Measurements from ENCODE around the gene ADAMTS2.

ADAMTS2 gene

DNA sequence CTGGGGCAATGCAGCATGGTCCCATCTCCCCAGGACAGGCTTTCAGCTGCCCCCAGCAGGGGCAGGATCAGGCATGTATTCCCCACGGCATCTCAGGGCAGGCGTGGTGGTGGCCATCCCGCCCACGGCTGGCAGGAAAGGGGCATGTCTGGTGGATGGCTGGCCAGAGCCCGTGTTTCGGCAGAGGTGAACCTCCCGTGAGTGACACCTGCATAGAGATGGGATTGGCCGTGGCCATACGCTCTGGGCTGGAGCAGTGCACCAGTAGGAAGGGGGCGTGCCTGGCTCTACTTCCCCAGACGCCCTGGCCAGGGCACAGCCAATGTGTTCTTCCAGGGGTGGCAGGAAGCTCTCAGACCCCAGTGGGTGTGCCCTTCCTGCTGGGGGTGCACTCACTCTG, 146.0 kb downstream of the ADAMTS2 start:
- no peak overlapping the region for H4K8ac ChIP-seq (ENCODE audit: low read depth, low read length)
- no peak overlapping the region for H3K9ac ChIP-seq (ENCODE audit: low read length)
- H3K79me2 ChIP-seq (ENCODE audit: control insufficient read depth, insufficient read depth, low read length), result no peaks in the 10 kb centered on the region
- H3K4me2 ChIP-seq (ENCODE audit: low read length), result no peak overlapping the region
- no peak overlapping the region for H2BK5ac ChIP-seq (ENCODE audit: low read length)
- no peak overlapping the region for H2BK120ac ChIP-seq (ENCODE audit: low read depth, low read length)
- no peak overlapping the region for H2AK5ac ChIP-seq (ENCODE audit: low read length)
- no peaks in the 10 kb centered on the region for H3K4me1 ChIP-seq (ENCODE audit: control insufficient read depth, low read depth, low read length)
- H3K23ac ChIP-seq (ENCODE audit: low read length), result no peak overlapping the region
- no peaks in the 10 kb centered on the region for H3K79me1 ChIP-seq (ENCODE audit: low read length)
- H4K5ac ChIP-seq (ENCODE audit: low read length), result no peak overlapping the region
- no CpG with 5 or more reads among the region's 11 CpGs for WGBS (ENCODE audit: extremely low coverage, insufficient coverage, low lambda C conversion rate)
- no peak overlapping the region for H3K4me3 ChIP-seq (ENCODE audit: low read length)
- no peak overlapping the region for H3K56ac ChIP-seq (ENCODE audit: low read length)
- H3K36me3 ChIP-seq (ENCODE audit: control insufficient read depth, insufficient read depth, low read length), result no peaks in the 10 kb centered on the region
- H3K4ac ChIP-seq (ENCODE audit: low read depth, low read length), result no peak overlapping the region
- no peak overlapping the region for H3K27ac ChIP-seq (ENCODE audit: low read depth, low read length)
- H3K27me3 ChIP-seq (ENCODE audit: insufficient read depth, low read length, poor library complexity), result no peaks in the 10 kb centered on the region
- no peak overlapping the region for H3K18ac ChIP-seq (ENCODE audit: low read length)
- no peak for DNase-seq
- H2BK15ac ChIP-seq (replicated peaks; ENCODE audit: low read depth), result no peak overlapping the region

- Histone ChIP-seq H3K79me1 (ENCODE audit: low read length) (no peaks in the 10 kb centered on the region), H3K9ac (ENCODE audit: low read length) (no peak overlapping the region), H3K27me3 (ENCODE audit: insufficient read depth, low read length, poor library complexity) (no peaks in the 10 kb centered on the region), H3K36me3 (ENCODE audit: control insufficient read depth, insufficient read depth, low read length) (no peaks in the 10 kb centered on the region), H3K23ac (ENCODE audit: low read length) (no peak overlapping the region), H3K4ac (ENCODE audit: low read depth, low read length) (no peak overlapping the region), H3K4me2 (ENCODE audit: low read length) (no peak overlapping the region), H3K4me1 (ENCODE audit: control insufficient read depth, low read depth, low read length) (no peaks in the 10 kb centered on the region), H2BK15ac (replicated peaks; ENCODE audit: low read depth) (no peak overlapping the region), H4K8ac (ENCODE audit: low read depth, low read length) (no peak overlapping the region), H3K27ac (ENCODE audit: low read depth, low read length) (no peak overlapping the region), H3K56ac (ENCODE audit: low read length) (no peak overlapping the region), H4K5ac (ENCODE audit: low read length) (no peak overlapping the region), H2BK5ac (ENCODE audit: low read length) (no peak overlapping the region), H2AK5ac (ENCODE audit: low read length) (no peak overlapping the region), H3K18ac (ENCODE audit: low read length) (no peak overlapping the region), H3K79me2 (ENCODE audit: control insufficient read depth, insufficient read depth, low read length) (no peaks in the 10 kb centered on the region), H3K4me3 (ENCODE audit: low read length) (no peak overlapping the region), H2BK120ac (ENCODE audit: low read depth, low read length) (no peak overlapping the region)
- no peak for DNase-seq
- no CpG with 5 or more reads among the region's 8 CpGs for WGBS (ENCODE audit: extremely low coverage, insufficient coverage, low lambda C conversion rate)
Observed at GRCh38 chr5:179198825-179199224, 146.4 kb downstream of the ADAMTS2 start.

DNA sequence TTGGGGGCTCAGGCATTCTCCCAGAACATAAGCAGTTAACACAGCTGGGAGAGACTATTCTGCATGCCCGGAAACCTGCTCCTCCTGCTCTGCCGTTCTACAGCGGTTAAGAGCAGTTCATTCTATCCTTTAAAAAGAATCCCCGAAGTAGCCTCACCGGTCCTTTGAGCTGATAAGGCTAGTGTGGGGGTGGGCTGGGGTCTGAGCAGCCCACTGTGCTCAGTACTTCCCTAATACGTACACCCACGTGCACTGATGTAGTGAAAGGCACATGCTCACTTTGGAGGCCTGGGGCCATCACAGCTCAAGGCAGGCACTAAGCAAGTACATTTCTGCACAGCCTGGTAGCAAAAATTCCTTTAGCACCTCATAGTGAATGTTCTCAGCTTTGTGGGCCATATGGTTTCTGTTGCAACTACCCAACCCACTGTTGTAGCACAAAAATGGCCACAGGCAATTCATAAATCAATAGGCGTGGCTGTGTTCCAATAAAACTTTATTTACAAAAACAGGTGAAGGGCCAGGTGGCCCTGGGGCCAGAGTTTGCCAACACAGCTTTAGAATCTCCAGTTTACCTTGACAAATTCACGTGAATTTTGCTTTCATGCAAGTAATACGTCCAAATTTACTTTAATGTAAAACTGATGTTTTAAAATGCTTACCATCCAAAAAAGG, 148.7 kb downstream of the ADAMTS2 start:
- no peak overlapping the region for H2BK5ac ChIP-seq (ENCODE audit: low read length)

DNA sequence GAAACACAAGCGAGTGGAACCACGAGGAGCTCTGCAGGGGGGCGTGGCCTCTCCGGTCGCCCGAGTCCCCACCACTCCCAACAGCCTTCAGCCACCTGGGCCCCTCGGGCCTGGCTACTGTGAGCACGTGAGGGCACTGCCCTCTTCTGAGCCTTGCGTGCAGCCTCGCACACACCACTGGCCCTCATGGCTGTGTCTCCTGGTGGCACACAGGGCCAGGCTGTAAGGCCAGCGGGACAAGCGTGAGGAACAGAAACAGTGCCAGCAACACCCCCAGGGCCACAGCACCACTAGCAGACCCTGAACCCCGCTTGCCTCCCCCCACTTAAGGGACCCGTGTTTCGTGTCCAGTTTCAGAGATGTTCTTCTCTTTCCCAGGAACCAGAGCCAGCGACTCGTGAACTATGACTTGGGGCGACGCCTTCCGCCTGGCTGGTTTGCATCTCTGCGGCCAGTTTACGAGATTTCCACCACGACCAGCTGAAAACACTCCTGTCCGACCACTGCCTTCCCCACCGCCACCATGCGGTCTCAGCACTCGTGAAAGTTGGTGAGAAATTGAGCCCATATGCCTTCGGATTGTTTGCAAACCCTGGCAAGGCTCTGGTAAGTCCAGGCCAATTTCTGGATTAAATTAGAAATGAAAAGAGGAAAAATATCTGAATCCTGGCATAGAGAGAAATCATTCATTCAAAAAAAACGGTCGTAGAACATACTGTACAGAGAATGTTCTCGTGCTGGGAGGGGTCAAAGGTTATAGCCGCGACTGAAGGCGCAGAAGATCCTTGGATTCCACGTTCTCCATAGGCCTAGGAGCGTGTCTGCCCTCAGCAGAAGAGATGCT, 149.5 kb downstream of the ADAMTS2 start:
- H3K9ac ChIP-seq (ENCODE audit: low read length), result no peak overlapping the region
- no peaks in the 10 kb centered on the region for H3K4me1 ChIP-seq (ENCODE audit: control insufficient read depth, low read depth, low read length)
- no peaks in the 10 kb centered on the region for H3K27me3 ChIP-seq (ENCODE audit: insufficient read depth, low read length, poor library complexity)
- H3K4me2 ChIP-seq (ENCODE audit: low read length), result no peak overlapping the region
- no peak overlapping the region for H4K5ac ChIP-seq (ENCODE audit: low read length)
- H3K4ac ChIP-seq (ENCODE audit: low read depth, low read length), result no peak overlapping the region
- no peak overlapping the region for H2AK5ac ChIP-seq (ENCODE audit: low read length)
- H3K36me3 ChIP-seq (ENCODE audit: control insufficient read depth, insufficient read depth, low read length), result no peaks in the 10 kb centered on the region
- no peak overlapping the region for H2BK5ac ChIP-seq (ENCODE audit: low read length)
- no peak overlapping the region for H3K27ac ChIP-seq (ENCODE audit: low read depth, low read length)
- no peaks in the 10 kb centered on the region for H3K79me1 ChIP-seq (ENCODE audit: low read length)
- no peak overlapping the region for H4K8ac ChIP-seq (ENCODE audit: low read depth, low read length)
- H2BK120ac ChIP-seq (ENCODE audit: low read depth, low read length), result no peak overlapping the region
- no peak for DNase-seq
- no peak overlapping the region for H3K23ac ChIP-seq (ENCODE audit: low read length)
- no CpG with 5 or more reads among the region's 36 CpGs for WGBS (ENCODE audit: extremely low coverage, insufficient coverage, low lambda C conversion rate)
- H3K56ac ChIP-seq (ENCODE audit: low read length), result no peak overlapping the region
- no peak overlapping the region for H2BK15ac ChIP-seq (replicated peaks; ENCODE audit: low read depth)
- H3K18ac ChIP-seq (ENCODE audit: low read length), result no peak overlapping the region
- H3K79me2 ChIP-seq (ENCODE audit: control insufficient read depth, insufficient read depth, low read length), result no peaks in the 10 kb centered on the region
- H3K4me3 ChIP-seq (ENCODE audit: low read length), result no peak overlapping the region

More for the DNA sequence above, 148.7 kb downstream of the ADAMTS2 start:
- no CpG with 5 or more reads among the region's 10 CpGs for WGBS (ENCODE audit: extremely low coverage, insufficient coverage, low lambda C conversion rate)
- Histone ChIP-seq H3K4me3 (ENCODE audit: low read length) (no peak overlapping the region), H3K9ac (ENCODE audit: low read length) (no peak overlapping the region), H2BK15ac (replicated peaks; ENCODE audit: low read depth) (no peak overlapping the region), H3K27ac (ENCODE audit: low read depth, low read length) (no peak overlapping the region), H2AK5ac (ENCODE audit: low read length) (no peak overlapping the region), H3K18ac (ENCODE audit: low read length) (no peak overlapping the region), H3K23ac (ENCODE audit: low read length) (no peak overlapping the region), H3K4me2 (ENCODE audit: low read length) (no peak overlapping the region), H3K79me1 (ENCODE audit: low read length) (no peaks in the 10 kb centered on the region), H3K4me1 (ENCODE audit: control insufficient read depth, low read depth, low read length) (no peaks in the 10 kb centered on the region), H3K27me3 (ENCODE audit: insufficient read depth, low read length, poor library complexity) (no peaks in the 10 kb centered on the region), H2BK120ac (ENCODE audit: low read depth, low read length) (no peak overlapping the region), H3K79me2 (ENCODE audit: control insufficient read depth, insufficient read depth, low read length) (no peaks in the 10 kb centered on the region), H4K8ac (ENCODE audit: low read depth, low read length) (no peak overlapping the region), H3K36me3 (ENCODE audit: control insufficient read depth, insufficient read depth, low read length) (no peaks in the 10 kb centered on the region), H4K5ac (ENCODE audit: low read length) (no peak overlapping the region), H3K4ac (ENCODE audit: low read depth, low read length) (no peak overlapping the region), H3K56ac (ENCODE audit: low read length) (no peak overlapping the region)
- DNase-seq, result no peak

DNA sequence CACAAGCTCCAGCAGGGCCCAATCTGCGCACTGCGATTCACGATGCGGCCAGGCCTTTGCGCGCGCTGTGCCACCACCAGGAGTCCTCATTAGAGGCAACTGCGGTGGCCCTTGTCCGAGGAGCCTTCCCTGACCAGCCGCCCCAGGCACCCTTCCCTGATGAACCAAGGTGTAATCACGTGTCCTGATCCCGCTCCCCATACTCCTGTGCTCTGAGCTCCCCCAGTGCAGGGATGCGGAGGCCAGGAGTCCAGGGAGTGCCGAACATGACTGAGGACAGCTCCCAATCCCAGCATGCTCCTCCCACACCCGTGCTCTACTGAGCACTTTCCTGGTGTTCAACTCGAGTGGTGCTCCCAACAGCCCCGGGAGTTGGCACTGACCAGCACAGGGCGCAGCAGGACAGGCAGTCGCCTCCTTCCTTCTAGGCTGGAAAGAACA, 150.3 kb downstream of the ADAMTS2 start:
- H4K5ac ChIP-seq (ENCODE audit: low read length), result no peak overlapping the region
- H3K4me2 ChIP-seq (ENCODE audit: low read length), result no peak overlapping the region
- H3K36me3 ChIP-seq (ENCODE audit: control insufficient read depth, insufficient read depth, low read length), result no peaks in the 10 kb centered on the region
- no peak overlapping the region for H4K8ac ChIP-seq (ENCODE audit: low read depth, low read length)
- H3K56ac ChIP-seq (ENCODE audit: low read length), result no peak overlapping the region
- H2BK120ac ChIP-seq (ENCODE audit: low read depth, low read length), result no peak overlapping the region
- no peak overlapping the region for H2BK15ac ChIP-seq (replicated peaks; ENCODE audit: low read depth)
- no peak overlapping the region for H3K4ac ChIP-seq (ENCODE audit: low read depth, low read length)
- no peaks in the 10 kb centered on the region for H3K4me1 ChIP-seq (ENCODE audit: control insufficient read depth, low read depth, low read length)
- no peak for DNase-seq
- no CpG with 5 or more reads among the region's 19 CpGs for WGBS (ENCODE audit: extremely low coverage, insufficient coverage, low lambda C conversion rate)
- H3K18ac ChIP-seq (ENCODE audit: low read length), result no peak overlapping the region
- no peaks in the 10 kb centered on the region for H3K79me1 ChIP-seq (ENCODE audit: low read length)
- no peak overlapping the region for H3K23ac ChIP-seq (ENCODE audit: low read length)
- no peak overlapping the region for H3K27ac ChIP-seq (ENCODE audit: low read depth, low read length)
- H3K27me3 ChIP-seq (ENCODE audit: insufficient read depth, low read length, poor library complexity), result no peaks in the 10 kb centered on the region
- H2BK5ac ChIP-seq (ENCODE audit: low read length), result no peak overlapping the region
- H3K79me2 ChIP-seq (ENCODE audit: control insufficient read depth, insufficient read depth, low read length), result no peaks in the 10 kb centered on the region
- H3K4me3 ChIP-seq (ENCODE audit: low read length), result no peak overlapping the region
- H2AK5ac ChIP-seq (ENCODE audit: low read length), result no peak overlapping the region
- no peak overlapping the region for H3K9ac ChIP-seq (ENCODE audit: low read length)
